WTC11 (cell line): ENCODE data around the gene CADM1.

Experiments
- AR ChIP-seq: fragments of 250-450 bp; sonication (Bioruptor Pico); IDR thresholded peaks from 2 replicates; pipeline ENCODE4 v1.9.0; 2021; ENCODE audit warnings: mild to moderate bottlenecking
- ATF3 ChIP-seq: sonication (generic); formaldehyde crosslinking; conservative IDR thresholded peaks from 2 replicates; pipeline ENCODE4 v1.8.1; 2022; ENCODE audit warnings: mild to moderate bottlenecking, missing genetic modification reagents
- CTCF ChIP-seq: fragments of 200-600 bp; IDR thresholded peaks from 2 replicates; pipeline ENCODE4 v1.8.0; 2022; ENCODE audit warnings: antibody characterized with exemption
- E2F1 ChIP-seq: sonication (generic); formaldehyde crosslinking; IDR thresholded peaks from 2 replicates; pipeline ENCODE4 v1.8.0; 2022; ENCODE audit warnings: mild to moderate bottlenecking, missing genetic modification reagents
- NR3C1 ChIP-seq: sonication (generic); formaldehyde crosslinking; conservative IDR thresholded peaks from 2 replicates; pipeline ENCODE4 v1.8.1; 2023; ENCODE audit warnings: low read depth, mild to moderate bottlenecking, missing genetic modification reagents
- ZNF281 ChIP-seq: sonication (generic); formaldehyde crosslinking; IDR thresholded peaks from 2 replicates; pipeline ENCODE4 v1.8.0; 2023; ENCODE audit warnings: mild to moderate bottlenecking, missing genetic modification reagents

- TF ChIP-seq CTCF: no peak
- no peak for TF ChIP-seq NR3C1 (CRISPR knock-in tag)
- no peak for TF ChIP-seq ZNF281 (CRISPR knock-in tag)
- no peak for TF ChIP-seq AR (CRISPR knock-in tag)
- no peak for TF ChIP-seq ATF3 (CRISPR knock-in tag)
- TF ChIP-seq E2F1 (CRISPR knock-in tag): no peak
Observed at GRCh38 chr11:115193914-115194801, 310.1 kb downstream of the CADM1 start.
